Measurements from ENCODE around the gene TIMELESS.

GRCh38 chr12:56375598-56376434 lies 73.4 kb downstream of the TIMELESS start:
- TF ChIP-seq POLR2A (IDR thresholded peaks at IDR 0.05) (no peak), CTCF (IDR thresholded peaks at IDR 0.05 in 4 of 5, conservative IDR thresholded peaks at IDR 0.05 in 1 of 5) (no peak)

Measured in gastrocnemius medialis (tissue), 4 donors.